Activated T-helper 2 cell treated with anti-CD3 and anti-CD28 coated beads, Interferon-gamma antibody, Interleukin-2, Interleukin-4, amounts not matched to agents 10 μg/mL and 5 μg/mL and 100 μg/mL, durations not matched to agents 14 hours and 24 hours and 36 hours (primary cell): Measurements from ENCODE around the gene DTD1. TPM values are rescaled to one million over a fixed set of nuclear protein-coding genes. Genes with fewer than 3 reads are reported as not detected.

Experiments used
- DNase-seq: peaks from one replicate; pipeline ENCODE4 v3.0.0; 2021; ENCODE audit warnings: low spot score
- H3K27ac Mint-ChIP-seq: one replicate; pipeline ENCODE4 v1.8.0; 2021; ENCODE audit warnings: mixed read lengths
- H3K27me3 Mint-ChIP-seq: one replicate; pipeline ENCODE4 v1.8.0; 2021; ENCODE audit warnings: low read depth, mixed read lengths
- H3K36me3 Mint-ChIP-seq: one replicate; pipeline ENCODE4 v1.8.0; 2021; ENCODE audit warnings: low read depth, mixed read lengths
- H3K4me1 Mint-ChIP-seq: one replicate; pipeline ENCODE4 v1.8.0; 2021; ENCODE audit warnings: low read depth, mixed read lengths
- H3K4me3 Mint-ChIP-seq: one replicate; pipeline ENCODE4 v1.8.0; 2021; ENCODE audit warnings: low read depth, mild to moderate bottlenecking, moderate library complexity, mixed read lengths
- H3K9me3 Mint-ChIP-seq: one replicate; pipeline ENCODE4 v1.8.0; 2021; ENCODE audit warnings: mixed read lengths
- intact Hi-C: fragments of 100-400 bp; cut with micrococcal nuclease; formaldehyde crosslinking; loops from one replicate; pipeline ENCODE4 v1.15.1; 2023
- total RNA-seq: library from RNA; stranded (reverse); gene quantifications from 2 replicates; pipeline ENCODE4 v1.2.3, GENCODE V29; 2022

Gene DTD1
- total RNA-seq, 1 donor from 2014 or later: 50.3 TPM

DNA sequence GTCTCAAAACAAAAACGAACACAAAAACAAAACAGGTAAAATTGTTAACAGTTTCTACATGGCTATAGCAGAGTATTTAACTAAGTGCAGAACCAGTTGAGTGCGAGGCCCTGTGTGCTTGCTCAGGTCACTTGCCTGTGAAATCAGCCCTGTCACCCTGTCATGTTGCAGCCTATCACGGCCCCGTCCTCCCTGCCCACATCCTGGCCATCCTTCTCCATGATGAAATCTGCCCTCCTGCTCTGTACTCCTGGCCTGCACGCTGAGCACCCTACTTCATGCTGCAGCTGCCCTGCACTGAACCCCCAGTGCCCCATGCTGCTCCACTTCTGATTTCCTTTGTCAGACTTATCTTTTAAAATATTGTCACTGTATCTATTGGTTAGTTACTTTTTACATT lies 62.4 kb downstream of the DTD1 start:
- H3K36me3 Mint-ChIP-seq: no peaks in the 10 kb centered on the region
- no peaks in the 10 kb centered on the region for H3K4me1 Mint-ChIP-seq
- intact Hi-C loops: no loop called here
- no peaks in the 10 kb centered on the region for H3K27me3 Mint-ChIP-seq
- H3K27ac Mint-ChIP-seq: no peak overlapping the region
- no peaks in the 10 kb centered on the region for H3K9me3 Mint-ChIP-seq
- DNase-seq: no peak
- H3K4me3 Mint-ChIP-seq: no peak overlapping the region

DNA sequence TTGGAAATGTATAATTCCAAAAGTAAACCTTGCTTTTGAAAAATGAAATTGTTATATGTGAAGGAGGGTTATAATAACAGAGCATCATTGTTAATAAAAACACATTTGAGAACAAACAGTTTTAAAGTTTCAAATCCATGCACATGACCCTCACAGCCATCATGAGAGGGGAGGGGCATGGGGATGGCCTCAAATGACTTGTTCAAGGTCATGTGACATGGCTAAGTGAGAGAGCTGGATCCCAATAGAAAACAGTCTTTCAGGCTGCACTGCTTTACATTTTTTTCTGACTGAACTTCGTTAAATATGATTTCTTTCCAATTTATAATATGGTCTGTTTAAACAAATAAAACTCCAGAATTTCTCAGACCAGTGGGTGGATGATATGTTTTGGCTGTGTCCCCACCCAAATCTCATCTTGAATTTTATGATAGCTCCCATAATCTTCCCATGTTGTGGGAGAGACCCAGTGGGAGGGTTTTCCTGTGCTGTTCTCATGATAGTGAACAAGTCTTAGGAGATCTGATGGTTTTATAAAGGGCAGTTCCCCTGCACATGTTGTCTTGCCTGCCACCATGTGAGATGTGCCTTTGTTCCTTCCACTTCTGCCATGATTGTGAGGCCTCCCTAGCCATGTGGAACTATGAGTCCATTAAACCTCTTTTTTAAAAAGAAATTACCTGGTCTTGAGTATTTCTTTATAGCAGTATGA lies 66.0 kb downstream of the DTD1 start:
- H3K27ac Mint-ChIP-seq: no peak overlapping the region
- no peaks in the 10 kb centered on the region for H3K9me3 Mint-ChIP-seq
- intact Hi-C loops: no loop called here
- no peaks in the 10 kb centered on the region for H3K4me1 Mint-ChIP-seq
- H3K4me3 Mint-ChIP-seq: no peak overlapping the region
- no peaks in the 10 kb centered on the region for H3K36me3 Mint-ChIP-seq
- DNase-seq: no peak
- H3K27me3 Mint-ChIP-seq: no peaks in the 10 kb centered on the region

DNA sequence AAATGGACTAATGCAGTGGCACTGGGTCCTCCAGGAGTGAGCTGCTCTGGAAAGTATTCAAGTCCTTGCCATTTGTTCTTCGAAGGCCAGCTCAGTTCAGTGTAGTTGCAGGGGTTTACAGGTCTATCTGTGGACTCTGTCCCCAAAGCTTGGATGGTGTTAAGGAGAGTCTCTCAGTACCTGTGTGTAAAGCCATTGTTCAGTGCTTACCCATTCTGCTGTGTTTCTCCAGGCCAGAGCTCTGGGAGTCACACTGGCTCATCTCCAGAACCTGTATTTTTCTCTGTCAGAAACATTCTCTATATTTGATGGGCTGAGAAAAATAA lies 66.6 kb downstream of the DTD1 start:
- Mint-ChIP-seq H3K36me3 (no peaks in the 10 kb centered on the region), H3K27me3 (no peaks in the 10 kb centered on the region)
- intact Hi-C loops: no loop called here

DNA sequence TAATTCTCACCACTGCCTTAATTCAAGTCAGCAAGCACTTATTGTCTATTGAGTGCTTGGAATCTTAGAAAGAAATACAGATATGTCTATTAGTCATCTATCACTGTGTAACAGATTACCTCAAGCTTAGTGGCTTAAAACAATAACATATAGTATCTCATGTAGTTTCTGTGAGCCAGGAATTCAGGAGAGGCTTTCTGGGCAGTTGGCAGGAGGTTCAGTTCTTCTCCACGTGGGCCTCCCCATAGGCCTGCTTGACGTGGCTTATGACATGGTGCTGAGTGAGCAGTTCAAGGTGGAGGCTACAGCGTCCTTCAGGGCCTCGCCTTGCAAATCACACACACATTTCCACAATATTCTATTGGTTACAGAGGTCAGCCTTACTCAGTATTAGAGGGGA lies 69.7 kb downstream of the DTD1 start:
- H3K4me3 Mint-ChIP-seq: no peak overlapping the region
- peaks cover 3% of the 10 kb centered on the region for H3K4me1 Mint-ChIP-seq
- intact Hi-C loops: no loop called here
- no peaks in the 10 kb centered on the region for H3K36me3 Mint-ChIP-seq
- no peaks in the 10 kb centered on the region for H3K27me3 Mint-ChIP-seq
- DNase-seq: no peak
- no peaks in the 10 kb centered on the region for H3K9me3 Mint-ChIP-seq
- H3K27ac Mint-ChIP-seq: no peak overlapping the region

More for the DNA sequence above, 66.6 kb downstream of the DTD1 start:
- H3K4me1 Mint-ChIP-seq: no peaks in the 10 kb centered on the region
- H3K4me3 Mint-ChIP-seq: no peak overlapping the region
- H3K27ac Mint-ChIP-seq: no peak overlapping the region
- no peak for DNase-seq
- no peaks in the 10 kb centered on the region for H3K9me3 Mint-ChIP-seq

DNA sequence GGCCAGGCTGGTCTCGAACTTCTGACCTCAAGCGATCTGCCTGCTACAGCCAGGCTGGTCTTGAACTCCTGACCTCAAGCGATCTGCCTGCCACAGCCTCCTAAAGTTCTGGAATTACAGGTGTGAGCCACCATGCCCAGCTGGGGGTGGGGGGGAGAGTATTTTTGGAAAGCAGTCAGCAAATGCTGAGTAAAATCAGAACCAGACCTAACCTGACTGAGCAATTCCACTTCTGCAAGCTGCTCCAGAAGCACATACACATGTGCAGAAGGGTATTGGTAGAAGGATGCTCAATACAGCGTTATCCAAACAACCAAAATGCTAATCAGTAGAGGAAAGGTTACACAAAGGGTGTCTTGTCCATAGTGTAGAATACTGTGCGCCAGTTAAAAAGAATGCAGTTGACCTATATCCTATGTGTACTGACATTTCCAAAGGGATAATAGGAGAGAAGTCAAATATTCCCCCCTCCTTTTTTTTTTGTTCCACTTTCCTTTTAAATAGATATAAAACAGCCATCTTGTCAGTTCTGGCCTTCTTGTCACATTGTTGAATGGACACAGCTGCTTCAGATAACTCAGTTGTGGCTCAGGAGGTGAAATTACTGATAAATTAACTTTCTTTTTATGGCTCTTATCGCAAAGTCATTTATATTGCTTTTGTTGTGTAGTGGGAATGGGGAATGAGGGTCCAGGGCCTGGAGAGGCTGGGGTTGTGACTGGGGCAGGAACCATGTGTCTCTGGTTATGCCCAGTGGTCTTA lies 74.6 kb downstream of the DTD1 start:
- no peaks in the 10 kb centered on the region for H3K9me3 Mint-ChIP-seq
- H3K27me3 Mint-ChIP-seq: no peaks in the 10 kb centered on the region
- H3K36me3 Mint-ChIP-seq: no peaks in the 10 kb centered on the region
- peaks cover 3% of the 10 kb centered on the region for H3K4me1 Mint-ChIP-seq
- H3K27ac Mint-ChIP-seq: no peak overlapping the region
- H3K4me3 Mint-ChIP-seq: no peak overlapping the region
- intact Hi-C loops: no loop called here
- DNase-seq: no peak

DNA sequence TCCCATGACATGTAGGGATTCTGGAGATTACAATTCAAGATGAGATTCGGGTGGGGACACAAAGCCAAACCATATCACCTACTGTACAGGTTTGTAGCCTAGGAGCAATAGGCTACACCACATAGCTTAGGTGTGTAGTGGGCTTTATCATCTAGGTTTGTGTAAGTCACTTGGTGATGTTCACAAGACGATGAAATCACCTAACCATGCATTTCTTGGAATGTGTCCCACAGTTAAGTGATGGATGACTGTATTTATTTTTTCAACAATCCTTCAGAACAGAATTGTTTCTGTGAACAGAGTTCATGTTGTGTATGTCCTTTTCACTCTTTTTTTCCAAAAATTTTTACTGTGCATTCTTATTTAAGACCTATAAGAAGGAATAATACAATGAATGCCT lies 76.1 kb downstream of the DTD1 start:
- intact Hi-C loops: no loop called here
- Mint-ChIP-seq H3K4me1 (peaks cover 3% of the 10 kb centered on the region), H3K4me3 (no peak overlapping the region), H3K27me3 (no peaks in the 10 kb centered on the region), H3K36me3 (no peaks in the 10 kb centered on the region), H3K9me3 (no peaks in the 10 kb centered on the region), H3K27ac (no peak overlapping the region)
- no peak for DNase-seq

DNA sequence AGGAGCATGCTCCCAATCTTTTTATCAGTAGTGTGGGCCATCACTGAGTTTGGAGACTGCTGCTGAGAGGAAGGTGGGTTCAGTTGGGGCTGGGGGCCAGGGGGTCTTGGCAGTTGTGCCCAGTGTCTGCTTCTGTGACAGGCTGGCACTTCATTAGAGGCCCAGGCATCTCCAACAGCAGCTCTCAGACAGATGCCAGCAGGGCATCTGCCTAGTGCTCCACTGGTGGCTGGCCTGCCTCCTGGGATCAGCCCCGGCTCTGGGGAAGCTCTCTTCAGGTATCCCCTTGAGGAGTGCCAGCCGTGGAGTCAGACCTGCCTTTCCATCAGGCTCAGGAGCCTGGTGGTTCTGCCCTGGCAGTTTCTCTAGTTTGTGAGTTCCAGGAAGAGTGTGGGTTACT lies 77.3 kb downstream of the DTD1 start:
- peaks cover 3% of the 10 kb centered on the region for H3K4me1 Mint-ChIP-seq
- no peak overlapping the region for H3K27ac Mint-ChIP-seq
- intact Hi-C loops: no loop called here

DNA sequence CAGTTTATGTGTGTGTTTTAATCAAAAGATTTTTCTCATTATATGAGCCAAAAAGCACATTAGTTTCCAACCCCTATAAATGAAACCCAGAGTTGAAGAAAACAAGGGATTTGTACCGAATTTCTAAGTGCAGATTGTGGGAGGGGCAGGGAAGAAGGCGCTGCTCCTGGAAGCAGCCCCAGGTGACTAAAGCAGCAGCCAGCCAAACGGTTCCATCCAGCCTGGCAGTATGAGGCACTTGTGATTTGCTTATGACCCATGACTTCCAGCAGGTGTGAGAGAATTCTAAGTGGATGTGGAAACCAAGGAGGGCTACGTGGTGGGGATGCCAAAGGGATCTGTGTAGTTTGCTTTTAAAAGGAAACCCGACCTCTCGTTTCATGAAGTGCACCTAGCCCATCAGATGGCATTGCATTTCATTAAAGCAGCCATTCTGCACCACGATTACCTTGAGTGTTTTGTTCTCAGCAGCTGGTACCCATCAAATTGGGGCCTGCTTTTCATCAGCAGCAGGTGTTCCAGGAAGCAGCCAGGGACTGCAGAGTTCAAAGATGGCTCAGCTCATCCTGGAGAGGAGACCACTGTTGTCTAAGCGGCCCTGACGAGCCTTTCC lies 79.1 kb downstream of the DTD1 start:
- no peak overlapping the region for H3K4me3 Mint-ChIP-seq
- H3K36me3 Mint-ChIP-seq: no peaks in the 10 kb centered on the region
- intact Hi-C loops: no loop called here
- H3K27ac Mint-ChIP-seq: no peak overlapping the region
- H3K9me3 Mint-ChIP-seq: no peaks in the 10 kb centered on the region
- no peaks in the 10 kb centered on the region for H3K27me3 Mint-ChIP-seq
- H3K4me1 Mint-ChIP-seq: no peaks in the 10 kb centered on the region
- DNase-seq: no peak

More for the DNA sequence above, 77.3 kb downstream of the DTD1 start:
- Mint-ChIP-seq H3K27me3 (no peaks in the 10 kb centered on the region), H3K36me3 (no peaks in the 10 kb centered on the region), H3K9me3 (no peaks in the 10 kb centered on the region), H3K4me3 (no peak overlapping the region)
- DNase-seq: no peak

DNA sequence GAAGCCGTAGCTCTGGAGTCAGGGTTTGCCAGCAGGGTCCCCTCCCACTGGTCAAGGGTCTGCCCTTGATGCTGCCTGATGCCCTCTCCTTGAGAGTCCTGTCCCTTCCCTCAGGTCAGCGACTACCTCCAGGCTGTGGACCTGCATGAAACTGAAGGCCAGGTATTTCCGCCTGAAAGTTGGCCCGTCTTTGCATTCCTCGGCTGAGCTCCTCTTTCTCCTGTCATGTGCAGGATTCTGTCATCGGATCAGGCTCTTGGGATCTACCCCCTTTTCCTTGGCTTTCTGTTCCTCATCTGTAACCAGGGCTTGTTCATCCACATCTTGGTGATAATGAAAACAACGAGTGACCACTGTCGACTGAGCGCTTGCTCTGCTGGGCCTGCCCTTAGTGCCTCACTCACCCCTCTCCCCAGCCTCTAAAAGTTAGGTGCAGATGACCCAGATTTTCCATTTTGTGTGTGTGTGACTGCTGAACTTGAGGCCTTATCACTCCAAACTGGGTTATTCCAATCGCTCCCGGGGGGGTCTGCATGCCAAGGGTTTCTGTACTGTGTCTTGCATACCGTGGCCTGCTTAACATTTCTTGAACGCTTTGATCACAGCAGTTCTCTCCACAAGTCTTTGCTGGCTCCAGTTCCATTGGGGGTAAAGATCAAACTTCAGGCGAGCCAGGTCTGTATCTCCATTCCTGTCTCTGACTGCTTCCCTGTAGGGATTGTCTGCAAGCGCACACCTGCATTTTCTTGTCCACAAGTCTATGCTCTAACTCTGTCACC lies 81.6 kb downstream of the DTD1 start:
- H3K4me1 Mint-ChIP-seq: no peaks in the 10 kb centered on the region
- no peaks in the 10 kb centered on the region for H3K9me3 Mint-ChIP-seq
- intact Hi-C loops: no loop called here
- no peak overlapping the region for H3K27ac Mint-ChIP-seq
- H3K27me3 Mint-ChIP-seq: no peaks in the 10 kb centered on the region
- no peak overlapping the region for H3K4me3 Mint-ChIP-seq
- no peak for DNase-seq
- H3K36me3 Mint-ChIP-seq: no peaks in the 10 kb centered on the region

DNA sequence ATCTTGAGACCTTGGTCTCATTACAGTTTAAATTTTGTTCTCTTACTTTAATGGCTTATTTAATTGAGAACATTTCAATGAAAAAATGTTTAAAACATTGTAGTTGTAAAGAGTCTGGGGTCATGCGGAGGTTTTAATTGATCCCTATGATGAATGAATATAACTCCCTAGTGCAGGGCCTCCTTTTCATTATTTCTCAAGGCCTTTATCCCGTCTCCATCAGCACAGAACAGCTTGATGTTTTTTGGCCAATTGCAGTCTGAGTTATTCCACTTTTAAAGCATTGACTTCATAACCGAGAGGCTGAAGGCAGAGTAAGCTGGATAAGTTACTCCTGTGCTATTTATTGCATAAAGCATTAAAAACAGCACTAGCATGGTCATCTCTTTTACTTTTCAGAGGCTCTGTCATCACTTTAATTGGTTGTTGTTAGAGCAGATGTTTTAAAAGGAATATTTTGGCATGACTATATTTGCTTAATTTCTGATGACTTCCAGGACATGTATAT lies 83.4 kb downstream of the DTD1 start:
- Mint-ChIP-seq H3K4me3 (no peak overlapping the region), H3K27ac (no peak overlapping the region), H3K9me3 (no peaks in the 10 kb centered on the region), H3K36me3 (no peaks in the 10 kb centered on the region), H3K27me3 (no peaks in the 10 kb centered on the region), H3K4me1 (no peaks in the 10 kb centered on the region)
- DNase-seq: no peak
- intact Hi-C loops: no loop called here

DNA sequence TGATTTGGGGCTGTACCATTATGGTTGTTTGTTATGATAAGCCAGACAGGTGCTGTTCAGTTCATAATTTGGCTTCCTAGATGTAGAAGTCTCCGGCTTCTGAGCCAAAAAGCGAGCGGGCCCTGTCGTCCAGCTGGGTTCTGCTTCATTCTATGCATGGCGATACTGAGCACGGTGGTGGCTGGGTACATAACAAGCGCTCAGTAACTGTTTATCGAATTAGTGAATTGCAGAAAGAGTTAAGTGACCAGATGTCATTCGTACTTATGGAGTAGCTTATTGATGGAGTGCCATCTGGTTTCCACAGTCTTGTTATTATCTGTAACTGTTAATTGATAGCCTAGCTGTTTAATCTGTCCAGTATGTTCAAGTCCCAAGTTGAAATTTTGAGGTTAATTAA lies 85.0 kb downstream of the DTD1 start:
- Mint-ChIP-seq H3K36me3 (no peaks in the 10 kb centered on the region), H3K4me1 (no peaks in the 10 kb centered on the region), H3K27me3 (no peaks in the 10 kb centered on the region), H3K27ac (no peak overlapping the region), H3K4me3 (no peak overlapping the region), H3K9me3 (no peaks in the 10 kb centered on the region)
- no peak for DNase-seq
- intact Hi-C loops: no loop called here

DNA sequence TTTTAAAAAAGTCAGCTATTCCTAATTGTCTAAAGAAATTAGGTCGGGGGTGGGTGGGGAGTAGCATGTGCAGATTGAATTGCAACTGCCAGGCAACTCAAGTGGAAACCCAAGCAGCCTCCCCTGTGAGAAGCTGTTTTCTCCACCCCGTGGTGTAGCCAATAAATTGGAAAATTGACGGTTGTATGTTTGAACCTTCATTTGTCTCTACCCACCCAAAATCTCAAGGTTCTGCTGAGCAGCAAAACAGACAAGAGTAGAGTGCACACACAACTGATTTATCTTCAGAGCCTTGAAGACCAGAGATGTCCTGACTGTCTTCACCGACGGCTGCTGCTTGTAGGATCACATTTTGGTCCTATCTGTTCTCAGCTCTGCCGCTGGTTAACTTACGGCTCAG lies 88.5 kb downstream of the DTD1 start:
- no peaks in the 10 kb centered on the region for H3K27me3 Mint-ChIP-seq
- H3K27ac Mint-ChIP-seq: no peak overlapping the region
- no peak for DNase-seq
- peaks cover 3% of the 10 kb centered on the region for H3K4me1 Mint-ChIP-seq
- intact Hi-C loops: no loop called here
- no peaks in the 10 kb centered on the region for H3K36me3 Mint-ChIP-seq
- no peak overlapping the region for H3K4me3 Mint-ChIP-seq
- H3K9me3 Mint-ChIP-seq: no peaks in the 10 kb centered on the region
